Lung (tissue), 12 donors: ENCODE measurements around the gene PCBP4. TPM values are rescaled to one million over a fixed set of nuclear protein-coding genes. Genes with fewer than 3 reads are reported as not detected.
A peak's percentile ranks its signal among the peaks of the same experiment; 100 is the strongest.

Experiments
- ATAC-seq: fragments of 200-7000 bp; cut with Tn5 transposase; one replicate; pipeline ENCODE4 v1.9.1; 2020; ENCODE audit warnings: moderate number of reproducible peaks; ENCODE audit not compliant: insufficient read depth, low FRiP score
- DNase-seq, 3 donors: peaks; one replicate each; pipeline ENCODE4 v3.0.0-alpha.2; 2013 to 2017
- H3K27ac ChIP-seq, 2 donors: one replicate each; pipeline ENCODE4 v1.5.1; 2013; ENCODE audit warnings: mild to moderate bottlenecking in 2 of 2, moderate library complexity in 2 of 2, control low read depth in 1 of 2, inconsistent platforms in 1 of 2, low read depth in 1 of 2, low read length in 1 of 2
- H3K27me3 ChIP-seq, 3 donors: one replicate each; pipeline ENCODE4 v1.5.1; 2013; ENCODE audit warnings: low read length in 2 of 3; ENCODE audit not compliant: control insufficient read depth in 3 of 3, insufficient read depth in 3 of 3
- H3K36me3 ChIP-seq, 4 donors: one replicate each; pipeline ENCODE4 v1.5.1; 2013; ENCODE audit warnings: low read length in 4 of 4, mild to moderate bottlenecking in 1 of 4, moderate library complexity in 1 of 4; ENCODE audit not compliant: control insufficient read depth in 4 of 4, insufficient read depth in 4 of 4
- H3K4me1 ChIP-seq, 5 donors: one replicate each; pipeline ENCODE4 v1.5.1; 2013; ENCODE audit warnings: low read length in 5 of 5, mild to moderate bottlenecking in 2 of 5, moderate library complexity in 1 of 5; ENCODE audit not compliant: control insufficient read depth in 5 of 5, insufficient read depth in 5 of 5
- H3K4me3 ChIP-seq: one replicate; pipeline ENCODE4 v1.5.1; 2013; ENCODE audit warnings: mild to moderate bottlenecking, control low read depth, moderate library complexity
- H3K9ac ChIP-seq, 2 donors: one replicate each; pipeline ENCODE4 v1.5.1; 2013; ENCODE audit warnings: low read length in 2 of 2, control low read depth in 1 of 2; ENCODE audit not compliant: insufficient read depth in 1 of 2
- H3K9me3 ChIP-seq, 4 donors: one replicate each; pipeline ENCODE4 v1.5.1; 2013; ENCODE audit warnings: low read length in 3 of 4, mild to moderate bottlenecking in 1 of 4, moderate library complexity in 1 of 4; ENCODE audit not compliant: control insufficient read depth in 4 of 4, insufficient read depth in 3 of 4
- WGBS, 2 donors: extraction: QIAGEN DNeasy Blood & Tissue Kit; methylation state at CpG; one replicate each; pipeline ENCODE4 v1.1.7; 2013; 5-methylcytosine and 5-hydroxymethylcytosine counted together
- polyA plus RNA-seq, 2 donors: library from polyadenylated mRNA; stranded (reverse); fragments of 200-250 nt; gene quantifications; one replicate each; pipeline ENCODE4 v1.2.1, GENCODE V29; 2013
- total RNA-seq, 2 donors: library from RNA; depleted of rRNA in 1 of 2; stranded (reverse); fragments of >200 nt in 1 of 2; gene quantifications; one replicate each; pipeline ENCODE4 v1.2.1, GENCODE V29; 2014 to 2021
- TF ChIP-seq, protein P1 (sequence below): IDR thresholded peaks from 2 replicates; pipeline ENCODE4 v1.5.1; 2012; ENCODE audit warnings: mild to moderate bottlenecking; ENCODE audit errors: control extremely low read depth, extremely low read depth
- donor health status: control.
- donor health status: control.
- donor health status: Bipolar disorder and iron deficiency.
- donor health status: healthy.
- donor health status: DM: yes; HTN: yes; CAD: no.

Gene PCBP4
- total and polyA plus RNA-seq, 4 donors: 17.4 to 44.3 (median 28.6) TPM

DNA sequence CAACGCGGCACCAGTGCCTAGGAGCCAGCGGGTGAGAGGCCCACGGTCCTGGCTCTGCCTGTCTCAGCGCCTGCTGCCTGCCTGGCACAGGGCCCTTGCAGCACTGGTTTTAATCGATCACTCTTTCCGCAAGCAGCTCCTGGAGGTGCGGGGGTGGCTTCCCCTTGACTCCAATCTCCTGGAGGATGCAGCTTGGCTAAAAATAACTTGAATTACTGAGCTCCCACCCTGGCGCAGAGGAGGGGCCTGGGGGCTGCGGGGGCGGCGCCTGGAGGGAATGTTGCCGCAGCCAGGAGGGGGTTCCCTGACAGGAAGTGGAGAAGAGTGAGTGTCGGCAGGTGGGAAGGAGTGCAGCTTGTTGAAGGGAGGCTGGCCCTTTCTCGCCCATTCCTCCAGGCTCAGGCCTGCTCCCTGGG is 38.3 kb upstream of the PCBP4 start:
- Histone ChIP-seq H3K9ac (no peak overlapping the region), H3K36me3 (no peaks in the 10 kb centered on the region), H3K9me3 (no peaks in the 10 kb centered on the region), H3K27me3 (no peaks in the 10 kb centered on the region), H3K4me1 (peaks cover 0 to 21% (median 15%) of the 10 kb centered on the region in 5 donors), H3K27ac (peak overlapping the region; percentile 56 to 57), H3K4me3 (no peak overlapping the region)
- TF ChIP-seq, protein P1, sequence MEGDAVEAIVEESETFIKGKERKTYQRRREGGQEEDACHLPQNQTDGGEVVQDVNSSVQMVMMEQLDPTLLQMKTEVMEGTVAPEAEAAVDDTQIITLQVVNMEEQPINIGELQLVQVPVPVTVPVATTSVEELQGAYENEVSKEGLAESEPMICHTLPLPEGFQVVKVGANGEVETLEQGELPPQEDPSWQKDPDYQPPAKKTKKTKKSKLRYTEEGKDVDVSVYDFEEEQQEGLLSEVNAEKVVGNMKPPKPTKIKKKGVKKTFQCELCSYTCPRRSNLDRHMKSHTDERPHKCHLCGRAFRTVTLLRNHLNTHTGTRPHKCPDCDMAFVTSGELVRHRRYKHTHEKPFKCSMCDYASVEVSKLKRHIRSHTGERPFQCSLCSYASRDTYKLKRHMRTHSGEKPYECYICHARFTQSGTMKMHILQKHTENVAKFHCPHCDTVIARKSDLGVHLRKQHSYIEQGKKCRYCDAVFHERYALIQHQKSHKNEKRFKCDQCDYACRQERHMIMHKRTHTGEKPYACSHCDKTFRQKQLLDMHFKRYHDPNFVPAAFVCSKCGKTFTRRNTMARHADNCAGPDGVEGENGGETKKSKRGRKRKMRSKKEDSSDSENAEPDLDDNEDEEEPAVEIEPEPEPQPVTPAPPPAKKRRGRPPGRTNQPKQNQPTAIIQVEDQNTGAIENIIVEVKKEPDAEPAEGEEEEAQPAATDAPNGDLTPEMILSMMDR: no peak
- 12 to 31% methylated on average over 15 of the region's 15 CpGs for WGBS, 2 donors
- ATAC-seq (no peak), DNase-seq (peak; percentile 42 to 70 (median 68))

DNA sequence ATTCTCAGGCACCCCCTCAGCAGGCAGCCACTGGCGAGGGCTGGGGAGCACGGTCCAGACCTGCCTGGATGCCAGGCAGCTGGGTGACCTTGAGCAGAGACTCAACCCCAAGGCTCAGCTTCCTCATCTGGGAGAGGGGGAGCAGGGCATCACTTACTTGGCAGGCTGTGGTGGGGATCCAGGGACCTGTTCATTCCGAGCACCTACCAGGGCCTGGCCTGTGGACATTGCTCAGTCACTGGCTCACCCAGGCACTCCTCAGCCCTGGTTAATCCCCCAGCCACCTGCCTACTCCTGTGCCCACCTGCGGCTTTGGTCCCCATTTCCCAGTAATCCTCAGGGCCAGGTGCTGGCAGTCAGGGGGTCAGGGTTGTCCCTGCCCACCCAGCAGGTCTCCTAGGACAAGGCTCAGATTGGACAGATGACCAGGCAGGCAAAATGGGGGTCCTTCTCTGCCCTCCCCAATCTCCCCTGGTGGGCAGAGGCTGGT is 37.7 kb upstream of the PCBP4 start:
- no peaks in the 10 kb centered on the region for H3K27me3 ChIP-seq
- no peak overlapping the region for H3K9ac ChIP-seq
- H3K27ac ChIP-seq: peak overlapping the region; percentile 56 to 57
- H3K4me3 ChIP-seq: no peak overlapping the region
- DNase-seq (no peak), ATAC-seq (no peak)
- TF ChIP-seq, protein P1: no peak
- H3K4me1 ChIP-seq: peaks cover 0 to 21% (median 15%) of the 10 kb centered on the region in 5 donors
- no peaks in the 10 kb centered on the region for H3K36me3 ChIP-seq
- WGBS, 2 donors: 88 to 93% methylated on average over 4 of the region's 4 CpGs
- H3K9me3 ChIP-seq: no peaks in the 10 kb centered on the region

DNA sequence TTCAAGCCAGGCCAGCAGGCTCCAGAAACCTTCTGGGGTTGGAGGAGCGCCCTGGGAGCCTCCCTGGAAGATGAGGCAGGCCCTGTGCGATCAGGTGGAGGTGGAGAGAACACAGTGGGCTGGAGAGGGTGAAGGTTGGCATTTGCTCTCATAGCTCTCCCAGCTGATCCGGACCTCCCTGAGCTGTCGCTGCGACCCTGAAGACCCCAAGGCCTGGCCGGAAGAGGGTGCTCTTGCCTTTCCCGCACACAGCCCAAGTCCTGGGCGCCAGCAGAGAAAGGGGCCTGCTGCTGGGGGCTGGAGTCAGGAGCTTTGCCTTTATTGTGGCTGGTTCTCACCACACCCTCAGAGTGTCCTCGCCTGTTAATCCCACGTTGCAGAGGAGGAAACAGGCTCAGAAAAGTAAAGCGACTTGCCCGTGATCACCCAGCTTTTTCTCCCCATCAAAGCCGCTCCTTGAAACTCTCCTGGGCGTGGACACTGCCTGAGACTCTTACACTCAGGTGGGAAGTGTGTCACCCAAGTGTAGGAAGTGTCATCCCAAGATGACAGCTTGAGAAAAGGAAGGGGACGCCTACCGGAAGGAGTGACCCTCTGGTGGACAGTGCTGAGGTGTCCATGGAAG is 37.0 kb upstream of the PCBP4 start:
- WGBS, 2 donors: 60 to 67% methylated on average over 16 of the region's 16 CpGs
- no peaks in the 10 kb centered on the region for H3K9me3 ChIP-seq
- no peak overlapping the region for H3K4me3 ChIP-seq
- no peak overlapping the region for H3K9ac ChIP-seq
- ATAC-seq: no peak
- no peaks in the 10 kb centered on the region for H3K36me3 ChIP-seq
- peak overlapping the region in 1 of 2 donors; percentile 57 for H3K27ac ChIP-seq
- peak; percentile 79 for DNase-seq
- TF ChIP-seq, protein P1: peak; percentile 27
- H3K4me1 ChIP-seq: peaks cover 0 to 21% (median 15%) of the 10 kb centered on the region in 5 donors
- H3K27me3 ChIP-seq: no peaks in the 10 kb centered on the region

DNA sequence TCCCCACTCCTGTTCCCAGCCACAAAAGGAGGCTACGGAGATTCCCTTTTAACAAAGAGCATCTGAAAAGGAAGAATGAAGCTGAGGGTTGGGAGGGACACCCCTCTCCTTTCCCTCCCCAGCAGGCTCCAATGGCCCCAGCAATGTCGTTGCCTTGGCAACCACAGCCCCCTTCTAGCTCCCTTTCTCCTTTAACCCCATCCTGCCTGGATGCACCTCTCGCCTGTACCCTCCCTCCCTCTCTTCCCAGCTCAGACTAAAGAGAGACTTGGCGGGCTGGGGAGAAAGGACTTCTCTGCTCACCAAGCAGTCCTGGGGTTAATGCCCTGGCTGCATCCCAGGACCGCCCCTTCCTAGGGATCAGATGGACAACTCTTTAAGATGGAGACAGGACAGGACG is 35.5 kb upstream of the PCBP4 start:
- no peak overlapping the region for H3K4me3 ChIP-seq
- H3K9me3 ChIP-seq: peaks cover 0 to 2% (median 0%) of the 10 kb centered on the region in 4 donors
- DNase-seq (no peak), ATAC-seq (no peak)
- peaks cover 0 to 21% (median 15%) of the 10 kb centered on the region in 5 donors for H3K4me1 ChIP-seq
- no peaks in the 10 kb centered on the region for H3K36me3 ChIP-seq
- 81 to 91% methylated on average over 6 of the region's 6 CpGs for WGBS, 2 donors
- TF ChIP-seq, protein P1: no peak
- H3K27ac ChIP-seq: no peak overlapping the region
- H3K27me3 ChIP-seq: peaks cover 0 to 2% (median 0%) of the 10 kb centered on the region in 3 donors
- no peak overlapping the region for H3K9ac ChIP-seq
